GM12874 (cell line): Measurements from ENCODE around the gene ST3GAL5.

Experiments used
- TF ChIP-seq, protein P1 (sequence below): IDR thresholded peaks from 2 replicates; pipeline ENCODE4 v1.5.1; 2011; ENCODE audit warnings: low read depth, mild to moderate bottlenecking, control low read depth, low read length, moderate library complexity; ENCODE audit not compliant: insufficient read depth

The ST3GAL5 gene

DNA sequence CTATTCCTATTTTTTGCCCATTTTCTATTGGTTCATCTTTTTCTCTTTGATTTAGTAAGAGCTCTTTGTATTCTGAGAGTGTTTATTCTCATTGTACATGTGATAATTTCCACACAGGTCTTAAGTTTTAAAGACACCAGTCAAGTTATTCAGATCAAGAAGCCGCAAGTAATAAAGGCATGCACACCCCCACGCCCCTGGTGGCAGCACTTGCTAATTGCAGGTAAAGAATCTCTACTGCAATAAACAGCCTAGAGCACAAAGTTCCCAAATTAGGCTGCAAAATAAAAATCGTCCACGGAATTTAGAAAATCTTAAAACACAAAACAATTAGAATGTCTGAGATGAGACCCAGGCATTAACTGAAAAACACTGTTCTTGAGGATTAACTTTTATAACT, 45.2 kb downstream of the ST3GAL5 start:
- TF ChIP-seq, protein P1, sequence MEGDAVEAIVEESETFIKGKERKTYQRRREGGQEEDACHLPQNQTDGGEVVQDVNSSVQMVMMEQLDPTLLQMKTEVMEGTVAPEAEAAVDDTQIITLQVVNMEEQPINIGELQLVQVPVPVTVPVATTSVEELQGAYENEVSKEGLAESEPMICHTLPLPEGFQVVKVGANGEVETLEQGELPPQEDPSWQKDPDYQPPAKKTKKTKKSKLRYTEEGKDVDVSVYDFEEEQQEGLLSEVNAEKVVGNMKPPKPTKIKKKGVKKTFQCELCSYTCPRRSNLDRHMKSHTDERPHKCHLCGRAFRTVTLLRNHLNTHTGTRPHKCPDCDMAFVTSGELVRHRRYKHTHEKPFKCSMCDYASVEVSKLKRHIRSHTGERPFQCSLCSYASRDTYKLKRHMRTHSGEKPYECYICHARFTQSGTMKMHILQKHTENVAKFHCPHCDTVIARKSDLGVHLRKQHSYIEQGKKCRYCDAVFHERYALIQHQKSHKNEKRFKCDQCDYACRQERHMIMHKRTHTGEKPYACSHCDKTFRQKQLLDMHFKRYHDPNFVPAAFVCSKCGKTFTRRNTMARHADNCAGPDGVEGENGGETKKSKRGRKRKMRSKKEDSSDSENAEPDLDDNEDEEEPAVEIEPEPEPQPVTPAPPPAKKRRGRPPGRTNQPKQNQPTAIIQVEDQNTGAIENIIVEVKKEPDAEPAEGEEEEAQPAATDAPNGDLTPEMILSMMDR = peak; percentile 51

DNA sequence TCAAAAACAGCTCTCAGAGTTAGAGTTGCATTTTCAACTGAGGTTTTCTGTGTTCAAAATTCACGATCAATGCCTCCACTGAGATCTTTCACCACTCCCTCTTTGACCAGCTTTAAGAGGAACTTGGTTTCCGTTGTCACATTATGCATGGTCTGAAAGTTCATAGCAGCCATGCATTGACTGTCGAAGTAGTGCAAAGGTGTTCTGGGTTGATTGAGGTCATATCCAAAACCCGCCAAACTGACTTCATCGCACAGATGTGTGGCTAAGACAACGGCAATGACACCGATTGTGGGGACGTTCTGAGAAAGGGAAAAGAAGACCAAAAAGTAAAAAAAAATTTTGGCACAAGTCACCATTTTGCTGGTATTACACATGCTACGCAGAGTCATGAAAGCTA, 48.7 kb downstream of the ST3GAL5 start:
- TF ChIP-seq, protein P1 = no peak

DNA sequence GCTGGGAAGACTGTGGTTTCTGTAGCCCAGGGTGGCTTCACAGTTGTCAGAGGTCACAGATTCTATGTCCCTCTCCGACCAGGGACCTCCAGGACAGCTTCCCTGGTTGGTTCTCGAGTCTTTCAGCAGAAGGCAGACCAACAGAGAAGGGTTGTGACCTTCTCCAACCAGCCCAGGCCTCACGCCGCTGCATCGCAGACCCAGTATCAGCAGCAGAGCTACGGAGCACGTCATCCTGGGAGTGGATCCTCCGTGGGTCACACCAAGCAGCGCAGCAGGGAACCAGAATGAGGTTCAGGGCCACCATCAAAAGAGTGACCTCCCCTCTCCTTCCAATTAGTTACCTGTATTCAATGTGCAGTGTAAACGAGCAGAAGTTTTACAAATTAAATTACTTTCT, 49.3 kb downstream of the ST3GAL5 start:
- TF ChIP-seq, protein P1 = no peak

DNA sequence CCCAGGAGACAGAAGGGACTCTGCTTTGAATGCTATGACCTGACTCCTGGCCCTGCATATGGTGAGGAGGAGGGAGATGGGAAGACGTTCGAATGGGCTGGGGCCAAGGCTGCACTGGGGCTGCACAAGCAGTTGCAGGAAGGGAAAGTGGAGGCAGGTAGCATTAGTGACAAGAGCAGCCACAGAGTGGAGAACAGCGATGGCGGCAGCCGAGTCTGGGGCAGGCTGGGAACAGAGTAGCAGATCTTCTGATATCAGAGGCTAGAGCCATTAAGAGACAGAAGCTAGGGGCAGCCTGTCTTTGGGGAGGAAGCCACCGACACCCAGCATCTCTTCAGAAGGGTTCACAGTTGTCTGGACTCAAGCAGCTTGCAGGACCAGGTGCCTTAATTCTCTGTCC, 50.1 kb downstream of the ST3GAL5 start:
- TF ChIP-seq, protein P1 = no peak

DNA sequence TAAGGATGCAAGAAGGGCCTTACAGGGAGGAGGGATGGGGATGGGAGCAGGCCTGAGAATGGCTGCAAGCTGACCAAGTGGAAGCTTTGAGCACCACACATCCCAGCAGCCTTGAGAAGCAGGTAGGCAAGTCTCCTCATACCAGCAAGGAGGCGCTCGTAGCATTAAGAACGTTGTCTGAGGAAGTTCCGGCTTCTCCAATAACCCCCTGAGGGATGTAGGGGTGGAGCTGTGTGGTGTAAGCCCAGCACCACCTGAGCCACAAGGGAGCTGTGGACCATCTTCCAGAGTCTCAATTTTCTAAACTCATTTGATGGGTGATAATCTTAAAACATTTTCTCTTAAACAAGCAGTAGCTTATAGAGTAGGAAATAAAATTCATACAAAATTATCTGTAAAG, 50.6 kb downstream of the ST3GAL5 start:
- TF ChIP-seq, protein P1 = no peak

DNA sequence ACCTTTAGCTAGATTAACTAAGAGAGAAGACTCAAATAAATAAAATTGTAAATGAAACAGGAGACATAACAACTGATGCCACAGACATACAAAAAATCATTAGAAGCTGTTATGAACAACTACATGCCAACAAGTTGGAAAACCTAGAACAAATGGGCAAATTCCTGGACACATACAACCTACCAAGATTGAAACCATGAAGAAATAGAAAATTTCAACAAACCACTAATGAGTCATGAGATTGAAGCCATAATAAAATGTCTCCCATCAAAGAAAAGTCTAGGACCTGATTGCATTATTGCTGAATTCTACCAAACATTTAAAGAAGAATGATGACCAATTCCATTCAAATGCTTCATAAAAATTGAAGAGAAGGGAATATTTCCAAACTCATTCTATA, 54.3 kb downstream of the ST3GAL5 start:
- TF ChIP-seq, protein P1 = no peak

DNA sequence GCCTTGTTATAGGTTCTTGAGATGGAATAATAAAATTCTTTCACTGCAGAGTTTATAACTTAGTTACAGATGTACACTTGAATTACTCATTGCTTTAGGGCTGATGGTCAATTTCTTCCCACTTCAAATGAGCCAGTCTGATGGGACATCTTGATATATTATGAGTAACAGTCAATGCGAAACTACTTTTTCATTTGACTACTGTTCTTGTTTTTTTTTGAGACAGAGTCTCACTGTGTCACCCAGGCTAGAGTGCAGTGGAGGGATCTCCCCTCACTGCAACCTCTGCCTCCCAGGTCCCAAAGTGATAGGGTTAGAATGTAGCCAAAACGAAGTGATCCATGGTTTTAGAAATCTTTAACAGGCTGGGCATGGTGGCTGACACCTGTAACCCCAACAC, 57.1 kb downstream of the ST3GAL5 start:
- TF ChIP-seq, protein P1 = no peak

DNA sequence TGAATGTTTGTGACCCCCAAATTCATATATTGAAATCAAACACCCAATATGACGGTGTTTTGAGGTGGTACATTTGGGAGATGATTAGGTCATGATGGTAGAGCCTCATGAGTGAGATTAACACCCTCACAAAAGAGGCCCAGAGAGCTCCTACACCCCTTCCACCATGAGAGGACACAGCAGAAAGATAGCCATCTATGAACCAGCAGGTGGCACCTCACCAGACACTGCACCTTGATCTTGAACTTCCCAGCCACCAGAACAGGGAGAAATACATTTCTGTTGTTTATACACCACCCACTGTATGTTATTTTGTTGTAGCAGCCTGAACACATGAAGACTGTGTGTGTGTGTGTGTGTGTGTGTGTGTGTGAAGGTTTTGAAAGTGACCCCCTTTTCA, 58.1 kb downstream of the ST3GAL5 start:
- TF ChIP-seq, protein P1 = no peak
